Measurements from ENCODE around the gene ATP5ME. TPM values are rescaled to one million over a fixed set of nuclear protein-coding genes. Genes with fewer than 3 reads are reported as not detected.

Gene ATP5ME
- total RNA-seq, 4 donors from 2014 or later: 24.7 to 172 (median 91.5) TPM

- in situ Hi-C loops (cut with MboI; ENCODE audit: low sequenced_read_pairs in 4 of 4): no loop called here
- Histone ChIP-seq H3K27ac (peak overlapping the region in 2 of 4 donors; percentile 30 to 32), H3K36me3 (no peaks in the 10 kb centered on the region), H3K4me1 (peaks cover 21 to 35% of the 10 kb centered on the region in 2 donors), H3K27me3 (peaks cover 0 to 21% (median 6%) of the 10 kb centered on the region in 3 donors), H3K4me3 (peak overlapping the region; percentile 53 to 71 (median 64)), H3K9me3 (no peaks in the 10 kb centered on the region)
- TF ChIP-seq POLR2A (IDR thresholded peaks at IDR 0.05): peak in 1 of 2 donors; percentile 36
- no peak for TF ChIP-seq CTCF (IDR thresholded peaks at IDR 0.05 in 4 of 5, conservative IDR thresholded peaks at IDR 0.05 in 1 of 5)
- ATAC-seq (peak in 1 of 2 donors; percentile 39), DNase-seq (peak in 1 of 2 donors; percentile 51)
- intact Hi-C loops (cut with DNase I; ENCODE audit: low total_unique reads): loop anchor here (10.0 kb wide), 1 partner anchor 494 kb away; the partner anchor contains the start of gene SPON2
These were observed 7.0 kb upstream of the ATP5ME start for GRCh38 chr4:680928-681645.

GRCh38 chr4:680551-680927 is 6.5 kb upstream of the ATP5ME start:
- intact Hi-C loops (cut with DNase I; ENCODE audit: low total_unique reads): loop anchor here (10.0 kb wide), 1 partner anchor 494 kb away; the partner anchor contains the start of gene SPON2
- DNase-seq: no peak
- Histone ChIP-seq H3K4me1 (peaks cover 26 to 41% of the 10 kb centered on the region in 2 donors), H3K9me3 (no peaks in the 10 kb centered on the region), H3K27ac (peak overlapping the region in 2 of 4 donors; percentile 30 to 32), H3K4me3 (peak overlapping the region; percentile 53 to 71 (median 64)), H3K27me3 (peaks cover 0 to 21% (median 6%) of the 10 kb centered on the region in 3 donors), H3K36me3 (no peaks in the 10 kb centered on the region)
- TF ChIP-seq POLR2A (IDR thresholded peaks at IDR 0.05): no peak
- no peak for TF ChIP-seq CTCF (IDR thresholded peaks at IDR 0.05 in 4 of 5, conservative IDR thresholded peaks at IDR 0.05 in 1 of 5)
- in situ Hi-C loops (cut with MboI; ENCODE audit: low sequenced_read_pairs in 4 of 4): no loop called here
- ATAC-seq: no peak

GRCh38 chr4:680091-680490 is 6.0 kb upstream of the ATP5ME start:
- peaks cover 0 to 21% (median 6%) of the 10 kb centered on the region in 3 donors for H3K27me3 ChIP-seq
- DNase-seq (no peak), ATAC-seq (no peak)
- intact Hi-C loops (cut with DNase I; ENCODE audit: low total_unique reads): loop anchor here (10.0 kb wide), 1 partner anchor 495 kb away; the partner anchor contains the start of gene SPON2
- H3K4me1 ChIP-seq: peaks cover 28 to 45% of the 10 kb centered on the region in 2 donors
- H3K4me3 ChIP-seq: no peak overlapping the region
- H3K27ac ChIP-seq: peak overlapping the region in 1 of 4 donors; percentile 32
- no peaks in the 10 kb centered on the region for H3K9me3 ChIP-seq
- in situ Hi-C loops (cut with MboI; ENCODE audit: low sequenced_read_pairs in 4 of 4): no loop called here
- TF ChIP-seq CTCF (IDR thresholded peaks at IDR 0.05 in 4 of 5, conservative IDR thresholded peaks at IDR 0.05 in 1 of 5) (no peak), POLR2A (IDR thresholded peaks at IDR 0.05) (no peak)
- H3K36me3 ChIP-seq: no peaks in the 10 kb centered on the region

GRCh38 chr4:679629-680028 is 5.6 kb upstream of the ATP5ME start:
- H3K27me3 ChIP-seq: peaks cover 0 to 21% (median 6%) of the 10 kb centered on the region in 3 donors
- ATAC-seq (no peak), DNase-seq (no peak)
- in situ Hi-C loops (cut with MboI; ENCODE audit: low sequenced_read_pairs in 4 of 4) (loop anchor here in 1 of 4 donors (10.0 kb wide), 1 partner anchor 105 kb away; no protein-coding TSS in a partner anchor), intact Hi-C loops (cut with DNase I; ENCODE audit: low total_unique reads) (loop anchor here (10.0 kb wide), 2 partner anchors 185 to 495 kb away; partner anchors contain the start of genes PIGG, SPON2 and ZNF721)
- H3K4me3 ChIP-seq: no peak overlapping the region
- H3K36me3 ChIP-seq: no peaks in the 10 kb centered on the region
- TF ChIP-seq CTCF (IDR thresholded peaks at IDR 0.05 in 4 of 5, conservative IDR thresholded peaks at IDR 0.05 in 1 of 5) (no peak), POLR2A (IDR thresholded peaks at IDR 0.05) (no peak)
- no peaks in the 10 kb centered on the region for H3K9me3 ChIP-seq
- peaks cover 28 to 50% of the 10 kb centered on the region in 2 donors for H3K4me1 ChIP-seq
- H3K27ac ChIP-seq: no peak overlapping the region

All from gastrocnemius medialis (tissue), 4 donors.